ENCODE data around the gene TOP3B.

The TOP3B gene

GRCh38 chr22:21970037-21970799 lies 12.4 kb downstream of the TOP3B start:
- no peak for DNase-seq (ENCODE audit: low read depth)
- H3K4me3 ChIP-seq (ENCODE audit: control insufficient read depth, low read depth, low read length) = no peak overlapping the region
- TF ChIP-seq CTCF (IDR thresholded peaks at IDR 0.05; ENCODE audit: control insufficient read depth, insufficient read depth, low read depth, low read length, missing control alignments) = no peak

- DNase-seq (ENCODE audit: low read depth) = no peak
- H3K4me3 ChIP-seq (ENCODE audit: control insufficient read depth, low read depth, low read length) = no peak overlapping the region
- TF ChIP-seq CTCF (IDR thresholded peaks at IDR 0.05; ENCODE audit: control insufficient read depth, insufficient read depth, low read depth, low read length, missing control alignments) = no peak
Observed at GRCh38 chr22:21968452-21969129, 14.0 kb downstream of the TOP3B start.

GRCh38 chr22:21967693-21968271 lies 14.8 kb downstream of the TOP3B start:
- no peak for TF ChIP-seq CTCF (IDR thresholded peaks at IDR 0.05; ENCODE audit: control insufficient read depth, insufficient read depth, low read depth, low read length, missing control alignments)
- H3K4me3 ChIP-seq (ENCODE audit: control insufficient read depth, low read depth, low read length) = no peak overlapping the region
- DNase-seq (ENCODE audit: low read depth) = no peak

- H3K4me3 ChIP-seq (ENCODE audit: control insufficient read depth, low read depth, low read length) = no peak overlapping the region
- no peak for TF ChIP-seq CTCF (IDR thresholded peaks at IDR 0.05; ENCODE audit: control insufficient read depth, insufficient read depth, low read depth, low read length, missing control alignments)
Observed at GRCh38 chr22:21966643-21967516, 15.7 kb downstream of the TOP3B start.

GRCh38 chr22:21965762-21966288 lies 16.8 kb downstream of the TOP3B start:
- DNase-seq (ENCODE audit: low read depth) = no peak
- no peak for TF ChIP-seq CTCF (IDR thresholded peaks at IDR 0.05; ENCODE audit: control insufficient read depth, insufficient read depth, low read depth, low read length, missing control alignments)
- no peak overlapping the region for H3K4me3 ChIP-seq (ENCODE audit: control insufficient read depth, low read depth, low read length)

More at GRCh38 chr22:21966643-21967516, 15.7 kb downstream of the TOP3B start:
- no peak for DNase-seq (ENCODE audit: low read depth)

All from AG09309 (cell line).